OCI-LY1 (cell line): ENCODE measurements around the gene SUFU.

ENCODE experiments used
- CTCF ChIP-seq: fragments of 200-600 bp; sonication (generic), shearing (Covaris generic); IDR thresholded peaks from 2 replicates; pipeline ENCODE4 v1.5.1; 2017; ENCODE audit warnings: mild to moderate bottlenecking, antibody characterized with exemption, low read length, moderate library complexity, mixed read lengths
- EZH2 ChIP-seq: fragments of 200-600 bp; sonication (generic), shearing (Covaris generic); IDR thresholded peaks from 2 replicates; pipeline ENCODE4 v1.8.0; 2017; ENCODE audit warnings: borderline replicate concordance, mixed run types, mild to moderate bottlenecking, antibody characterized with exemption, low read length, moderate library complexity, mixed read lengths

- TF ChIP-seq EZH2 (no peak), CTCF (no peak)
These were observed 62.0 kb downstream of the SUFU start for GRCh38 chr10:102565793-102566192.
